Activated CD8-positive, alpha-beta memory T cell treated with anti-CD3 and anti-CD28 coated beads, Interleukin-2, amount 50 U/mL, for 24 hours (primary cell): ENCODE results near the gene RAI1.

Experiments used
- DNase-seq: peaks from one replicate; pipeline ENCODE4 v3.0.0-alpha.2; 2020; ENCODE audit errors: extremely low read depth

The RAI1 gene

DNA sequence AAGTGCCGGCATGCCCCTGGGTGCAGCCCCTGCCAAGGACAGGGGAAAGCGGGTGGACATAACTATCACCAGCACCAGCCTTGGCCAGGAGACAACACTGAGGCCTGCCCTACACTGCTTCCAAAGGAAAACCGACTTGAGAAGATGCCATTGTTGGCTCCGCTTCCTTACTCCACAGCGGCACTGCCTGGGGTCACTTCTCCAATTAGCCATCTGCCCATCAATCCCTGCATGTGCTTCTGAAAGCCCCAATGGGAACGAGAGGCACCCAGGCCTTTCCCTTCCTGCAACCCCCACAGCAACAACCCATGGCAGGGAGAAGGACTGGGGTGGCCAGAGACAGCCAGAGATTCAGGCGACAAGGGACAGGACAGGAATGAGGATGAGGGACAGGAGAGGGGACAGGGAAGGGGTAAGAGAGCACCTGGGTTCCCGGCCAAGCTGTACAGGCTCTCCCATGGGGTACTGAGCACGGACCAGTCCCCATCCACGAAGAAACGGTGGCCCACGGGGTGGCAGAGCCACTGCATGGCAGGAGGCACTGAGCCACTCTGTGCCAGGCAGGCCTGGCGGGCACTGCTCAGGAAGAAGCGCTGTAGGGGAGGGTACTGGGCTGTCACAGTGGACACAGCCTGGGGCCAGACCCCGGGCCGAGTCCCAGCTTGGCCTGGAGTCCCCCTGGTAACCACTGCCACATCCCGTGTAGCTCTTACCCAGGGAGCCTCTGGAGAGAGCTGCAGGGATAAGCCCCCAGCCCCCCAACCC, 134.4 kb downstream of the RAI1 start:
- no peak for DNase-seq

DNA sequence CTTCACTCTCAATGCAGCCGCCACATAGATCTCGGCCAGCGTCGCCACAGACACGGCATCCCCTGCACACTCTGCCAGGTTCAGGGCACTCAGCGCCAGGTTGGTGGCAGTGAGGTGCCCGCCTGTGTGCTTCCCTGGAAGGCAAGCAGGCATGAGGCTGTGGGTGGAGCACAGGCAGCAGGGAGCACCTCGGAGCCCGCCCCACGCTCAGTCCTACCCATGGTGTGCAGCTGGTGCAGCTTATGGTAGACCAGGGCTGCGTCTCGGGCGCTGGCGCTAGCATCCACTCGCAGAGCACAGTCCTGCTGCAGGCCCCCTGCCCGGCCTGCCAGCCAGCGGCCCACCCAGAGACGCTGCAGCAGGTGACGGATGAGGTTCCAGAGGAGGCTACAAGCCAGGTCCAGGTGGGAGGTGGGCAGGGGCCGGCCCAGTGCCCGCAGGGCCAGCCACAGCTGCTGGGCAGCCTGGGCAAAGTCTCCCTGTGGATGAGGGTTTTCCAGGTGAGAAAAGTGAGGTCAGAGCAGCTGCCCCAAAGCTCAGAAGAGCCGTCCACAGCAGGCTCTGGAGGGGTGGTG, 135.1 kb downstream of the RAI1 start:
- DNase-seq, result no peak

DNA sequence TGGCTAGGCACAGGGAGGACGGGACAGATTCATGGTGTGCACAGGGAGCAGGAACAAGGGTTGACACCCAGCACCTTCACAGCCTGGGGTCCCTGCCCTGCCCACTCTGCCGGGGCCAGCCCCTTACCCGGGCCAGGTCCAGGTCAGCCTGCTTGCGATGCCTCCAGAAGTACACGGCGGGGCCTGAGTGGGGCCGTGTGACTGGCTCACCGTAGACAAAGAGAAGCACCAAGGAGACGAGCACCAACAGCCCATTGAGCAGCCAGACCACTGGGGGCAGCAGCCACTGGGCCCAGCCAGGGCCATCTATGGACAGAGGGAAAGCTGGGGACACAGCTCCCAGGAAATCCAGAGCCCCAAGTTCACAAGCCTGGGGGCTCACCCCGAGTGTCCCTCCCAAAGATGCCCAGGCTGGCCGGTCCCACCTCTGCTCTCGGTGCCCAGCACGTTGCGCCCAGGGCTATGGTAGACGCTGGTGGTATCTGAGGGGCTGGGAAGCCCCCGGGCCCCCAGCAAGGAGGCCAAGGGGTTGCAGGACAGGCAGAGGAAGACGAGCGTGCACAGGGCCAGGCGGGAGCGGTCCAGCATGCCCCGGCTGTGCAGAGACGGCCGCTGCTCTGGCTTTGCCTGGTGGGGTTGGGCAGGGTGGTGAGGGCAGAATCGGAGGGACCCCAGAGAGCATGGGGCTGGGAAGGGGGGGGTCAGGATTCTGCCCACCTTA, 135.7 kb downstream of the RAI1 start:
- no peak for DNase-seq

DNA sequence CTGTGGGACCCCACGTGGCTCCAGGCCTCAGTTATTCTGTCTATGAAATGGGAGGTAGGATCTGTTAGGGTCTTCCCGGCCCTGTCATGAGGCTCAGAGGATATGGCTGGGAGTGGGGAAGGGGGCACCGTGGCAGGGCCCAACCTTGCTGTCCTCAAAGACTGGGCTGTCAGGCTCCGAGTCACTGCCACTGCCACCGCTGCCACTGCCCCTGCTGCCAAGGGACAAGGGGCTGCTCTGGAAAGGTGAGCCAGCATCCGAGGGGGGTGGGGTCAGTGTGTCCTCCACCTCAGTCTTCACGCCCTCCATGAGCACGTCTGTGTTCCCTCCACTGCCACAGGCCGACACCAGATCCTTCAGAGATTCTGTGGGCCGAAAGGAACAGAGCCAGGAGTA, 136.3 kb downstream of the RAI1 start:
- no peak for DNase-seq

DNA sequence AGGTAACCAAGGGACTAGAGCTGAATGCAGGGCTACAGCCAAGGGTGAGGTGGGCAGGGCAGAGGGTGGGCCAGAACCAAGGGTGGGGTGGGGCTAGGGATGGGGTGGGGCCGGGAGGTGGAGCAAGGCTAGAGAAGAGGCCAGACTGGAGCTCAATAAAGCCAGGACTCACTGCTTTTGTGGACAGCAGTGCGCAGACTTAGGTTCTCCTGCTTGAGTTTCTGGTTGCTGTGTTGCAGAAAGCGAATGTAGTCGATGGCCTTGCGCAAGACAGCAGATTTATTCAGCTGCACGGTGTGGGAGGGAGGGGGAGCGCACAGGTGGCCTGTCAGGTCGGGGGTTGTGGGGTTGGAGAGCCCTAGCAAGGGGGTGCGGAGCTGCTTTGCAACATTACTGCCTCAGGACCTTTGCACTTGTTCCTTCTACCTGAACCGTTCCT, 136.8 kb downstream of the RAI1 start:
- DNase-seq, result no peak

DNA sequence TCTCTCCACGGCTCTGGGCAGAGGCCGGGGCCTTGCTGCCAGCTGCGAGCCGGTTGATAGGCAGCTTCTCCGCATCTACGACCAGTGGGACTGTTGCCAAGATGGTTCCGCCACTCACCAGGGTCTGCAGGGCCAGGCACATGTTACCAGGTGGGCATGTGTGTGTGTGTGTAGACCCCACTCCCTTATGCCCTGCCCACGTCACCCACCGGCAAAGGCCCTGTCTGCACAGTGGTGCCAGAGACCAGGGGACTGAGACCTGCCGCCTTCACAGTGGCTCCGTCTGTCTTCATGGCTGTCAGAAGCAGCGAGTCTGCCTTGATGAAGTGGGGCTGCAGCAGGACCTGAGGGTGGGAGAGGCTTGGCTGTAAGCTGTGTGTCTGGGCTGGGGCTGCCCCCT, 137.9 kb downstream of the RAI1 start:
- DNase-seq, result no peak

DNA sequence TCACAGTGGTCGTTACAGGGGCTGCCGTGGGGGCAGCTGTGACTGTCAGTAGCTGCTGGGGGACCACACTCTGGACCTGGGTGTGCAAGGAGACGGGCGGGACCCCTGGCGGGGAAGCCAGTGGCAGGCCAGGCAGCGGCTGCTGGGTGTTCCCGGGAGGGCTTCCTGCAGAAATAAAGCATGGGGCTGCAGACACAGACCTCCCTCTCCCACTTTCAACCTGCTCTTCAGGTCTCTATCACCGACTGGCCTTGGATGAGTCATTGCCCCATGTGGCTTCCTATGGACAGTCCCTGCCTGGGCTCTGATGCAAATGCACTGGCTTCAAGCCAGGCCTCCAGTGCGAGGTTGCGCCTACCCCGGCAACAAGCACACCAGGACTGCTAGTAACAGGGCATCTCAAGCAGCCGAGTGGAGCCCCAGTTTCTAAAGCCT, 138.3 kb downstream of the RAI1 start:
- DNase-seq, result no peak

DNA sequence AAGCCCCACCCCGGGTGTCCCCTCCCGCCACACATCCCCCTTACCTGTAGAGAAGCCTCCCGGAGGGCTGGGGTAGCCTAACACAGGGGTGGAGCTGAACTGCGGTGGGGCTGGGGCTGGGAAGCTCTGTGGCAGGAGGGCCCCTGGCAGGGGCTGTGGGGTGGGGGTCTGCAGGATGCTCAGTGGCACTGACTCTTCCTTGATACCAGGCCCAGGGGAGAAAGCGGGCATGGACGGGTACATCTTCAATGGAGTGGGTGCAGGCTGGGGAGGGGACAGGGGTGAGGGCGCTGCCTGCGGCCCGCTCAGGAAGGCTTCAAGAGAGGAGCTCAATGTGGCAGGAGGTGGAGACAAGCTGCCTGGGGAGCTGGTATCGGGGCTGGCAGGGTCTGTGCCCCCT, 138.8 kb downstream of the RAI1 start:
- DNase-seq, result no peak

DNA sequence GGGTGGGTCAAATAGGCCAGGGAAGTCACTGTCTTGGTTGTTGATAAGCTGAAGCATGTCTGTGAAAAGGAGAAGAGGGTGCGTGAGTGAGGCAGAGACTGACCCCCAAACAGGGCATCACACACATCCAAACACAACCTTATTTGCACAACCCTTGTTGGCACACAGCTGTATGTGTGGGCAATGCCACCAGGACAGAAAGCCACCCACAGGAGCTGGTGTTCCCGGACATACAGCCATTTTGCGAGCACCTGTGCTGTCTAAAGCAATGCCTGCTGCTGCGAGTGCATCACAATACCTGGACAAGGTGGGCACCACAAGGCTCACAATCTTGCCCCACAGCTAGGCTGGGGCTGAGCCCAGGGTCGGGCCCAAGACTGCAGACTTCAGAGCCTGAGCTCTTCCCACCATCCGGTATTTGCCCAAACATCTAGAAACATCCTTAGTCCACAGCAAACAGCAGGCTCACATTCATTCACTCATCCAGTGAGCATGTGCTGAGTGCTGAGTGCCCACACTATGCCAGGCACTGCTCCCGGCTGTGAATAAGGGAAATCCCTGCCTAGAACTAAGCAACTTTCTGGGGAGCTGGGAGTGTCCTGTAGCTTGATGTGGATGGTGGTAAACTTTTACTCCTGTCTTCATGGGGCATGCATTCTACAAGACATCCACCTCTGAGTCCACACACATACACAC, 139.4 kb downstream of the RAI1 start:
- no peak for DNase-seq

DNA sequence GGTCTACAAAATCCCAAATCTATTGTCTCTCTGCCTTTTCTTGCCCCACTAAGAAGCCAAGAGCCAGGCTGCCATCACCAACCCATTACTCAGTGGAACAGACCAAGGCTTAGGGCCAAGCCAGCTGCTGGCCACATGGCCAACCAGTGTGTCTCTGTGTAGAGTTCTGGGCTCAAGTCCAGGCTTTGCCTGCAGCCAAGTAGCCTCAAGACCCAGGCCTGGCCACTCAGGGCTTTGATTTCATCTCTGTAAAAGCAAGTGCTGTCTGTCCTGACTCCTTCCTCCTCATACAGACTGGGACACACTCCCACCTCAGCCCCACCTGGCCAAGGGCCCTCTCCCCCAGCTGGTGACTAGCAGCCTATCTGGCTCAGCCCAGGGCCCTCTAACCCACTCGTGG, 140.9 kb downstream of the RAI1 start:
- DNase-seq, result no peak

DNA sequence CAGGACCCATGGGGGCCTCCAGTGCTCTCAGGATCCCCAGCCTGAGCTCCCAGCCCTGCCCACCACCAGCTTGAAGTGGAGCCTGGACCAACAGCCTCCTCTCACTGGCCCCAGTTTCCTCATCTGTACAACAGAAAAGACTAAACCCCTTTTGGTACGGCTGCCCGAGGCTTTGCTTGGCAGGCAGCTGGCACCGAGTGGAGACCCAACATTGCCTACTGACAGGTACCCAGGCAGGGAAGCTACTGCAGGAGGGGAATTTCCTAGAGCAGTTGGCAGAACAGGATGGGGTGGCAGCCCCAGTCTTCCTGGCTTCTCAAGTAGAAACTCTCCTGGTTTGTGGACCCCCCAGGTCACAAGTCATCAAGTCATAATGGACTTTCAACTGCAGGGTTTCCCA, 141.4 kb downstream of the RAI1 start:
- no peak for DNase-seq

DNA sequence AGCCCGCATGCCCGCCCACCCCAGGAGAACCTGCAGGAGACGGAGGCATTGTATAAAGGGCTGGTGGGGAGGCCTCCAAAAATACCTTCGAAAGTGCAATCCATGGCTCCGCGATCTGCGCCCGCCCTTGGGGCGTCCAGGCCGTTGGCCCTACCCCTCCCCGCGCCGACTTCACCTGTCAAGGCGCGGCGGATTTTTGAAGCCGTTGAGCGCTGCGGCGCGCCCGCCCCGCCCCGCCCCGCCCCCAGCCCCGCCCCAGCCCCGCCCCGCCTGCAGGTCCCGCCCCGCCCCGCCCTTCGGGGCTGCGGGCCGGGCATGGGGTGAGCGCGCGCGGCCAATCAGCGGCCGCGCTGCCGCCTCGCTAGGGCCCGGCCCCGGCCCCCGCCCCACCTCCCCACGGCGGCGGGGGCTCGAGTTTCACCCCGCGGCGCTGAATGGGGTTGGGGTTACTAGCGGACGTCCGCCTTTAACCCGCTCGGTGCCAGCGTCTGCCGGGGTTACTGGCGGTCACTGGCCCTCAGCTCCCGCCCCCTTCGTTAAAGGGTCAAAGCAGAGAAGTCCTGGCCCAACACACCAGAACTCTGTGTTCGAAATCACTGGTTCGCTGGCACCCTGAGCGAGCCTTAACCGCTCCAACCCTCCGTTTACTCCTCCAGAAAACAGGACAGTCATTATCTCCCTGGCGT, 142.3 kb downstream of the RAI1 start:
- no peak for DNase-seq

DNA sequence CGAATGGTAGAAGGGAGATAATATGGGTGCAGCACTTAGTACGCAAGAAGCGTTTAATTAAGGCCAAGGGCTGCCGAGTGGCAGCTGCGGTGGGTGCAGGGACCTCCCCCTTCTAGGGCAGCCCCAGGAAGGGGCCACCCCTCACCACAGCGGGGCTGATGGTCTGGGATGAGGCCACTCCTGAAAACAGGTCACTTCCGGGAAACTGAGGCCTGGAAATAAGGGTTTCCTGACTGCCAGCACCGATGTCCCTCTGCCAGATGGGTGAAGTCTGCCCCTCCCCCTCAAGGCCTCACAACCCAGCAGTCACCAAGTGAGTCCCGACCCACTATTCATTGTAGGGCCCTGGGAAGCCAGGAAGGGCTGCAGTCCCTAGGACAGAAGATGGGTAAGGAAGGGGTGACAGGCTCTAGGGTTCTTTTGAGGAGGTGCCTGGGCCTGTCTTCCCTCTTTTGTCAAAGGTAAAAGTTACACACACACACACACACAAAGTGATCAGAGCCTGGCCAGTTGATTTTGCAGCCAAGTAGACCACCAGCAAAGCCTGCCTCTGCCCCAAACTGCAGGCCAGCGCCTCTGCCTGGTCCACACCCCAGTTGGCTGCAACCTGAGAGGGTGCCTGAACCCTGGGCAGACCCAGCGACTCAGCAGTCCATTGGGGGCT, 143.0 kb downstream of the RAI1 start:
- DNase-seq, result no peak

DNA sequence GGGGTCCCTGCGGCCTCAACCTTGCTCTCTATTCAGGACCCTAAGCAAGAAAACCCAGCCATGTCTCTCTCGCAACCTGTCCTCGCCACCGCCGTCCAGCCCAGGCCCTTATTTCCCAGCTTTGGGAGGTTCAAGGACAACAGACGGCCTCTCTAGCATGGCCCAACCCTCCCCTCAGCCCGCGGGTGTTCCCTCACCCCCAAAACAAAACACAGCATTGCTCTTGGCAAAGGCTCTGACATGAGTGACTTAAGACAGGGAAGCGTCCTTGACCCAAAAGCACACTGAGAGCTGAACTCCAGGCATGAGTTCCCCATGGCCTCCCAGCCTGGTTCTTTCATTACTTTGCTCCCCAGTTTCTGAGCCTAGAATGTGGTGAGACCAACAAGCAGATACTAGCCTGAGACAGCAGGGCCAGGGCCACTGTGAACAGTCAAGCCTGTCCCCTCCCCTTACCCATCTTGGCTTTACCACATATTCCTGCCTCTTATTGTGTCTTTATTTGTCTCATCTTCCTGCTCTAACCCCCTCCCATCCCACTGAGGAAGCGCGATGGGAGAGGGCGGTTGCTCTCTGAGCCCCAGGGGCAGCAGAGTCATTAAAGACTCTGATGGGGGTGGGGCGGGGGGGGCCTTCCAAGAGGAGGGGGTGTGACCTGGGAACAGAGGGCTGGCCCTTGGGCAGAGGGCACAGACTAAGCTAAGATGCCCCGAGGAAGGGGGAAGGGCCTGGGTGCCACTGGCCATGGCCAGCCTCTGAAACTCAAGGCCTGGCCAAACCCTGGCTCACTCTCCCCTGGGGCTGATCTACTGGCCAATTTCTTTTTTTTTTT, 143.7 kb downstream of the RAI1 start:
- DNase-seq, result no peak

DNA sequence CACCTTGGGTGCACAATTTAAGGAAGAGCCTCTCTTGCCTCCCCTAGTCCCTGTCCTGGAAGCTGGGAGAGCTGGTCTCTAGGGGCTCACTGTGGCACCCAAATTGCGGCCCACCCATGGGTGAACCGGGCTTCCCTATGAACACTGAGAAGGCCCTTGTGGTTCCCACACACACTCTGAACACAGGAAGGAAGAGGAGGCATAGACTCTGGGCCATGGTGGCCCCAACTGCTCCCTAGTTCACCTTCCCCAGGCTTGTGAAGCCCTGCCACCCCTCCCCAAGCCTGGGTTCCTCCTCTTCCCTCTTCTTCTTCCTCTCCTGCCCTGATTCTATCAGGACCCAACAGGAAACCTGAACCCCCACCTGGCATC, 145.1 kb downstream of the RAI1 start:
- no peak for DNase-seq

DNA sequence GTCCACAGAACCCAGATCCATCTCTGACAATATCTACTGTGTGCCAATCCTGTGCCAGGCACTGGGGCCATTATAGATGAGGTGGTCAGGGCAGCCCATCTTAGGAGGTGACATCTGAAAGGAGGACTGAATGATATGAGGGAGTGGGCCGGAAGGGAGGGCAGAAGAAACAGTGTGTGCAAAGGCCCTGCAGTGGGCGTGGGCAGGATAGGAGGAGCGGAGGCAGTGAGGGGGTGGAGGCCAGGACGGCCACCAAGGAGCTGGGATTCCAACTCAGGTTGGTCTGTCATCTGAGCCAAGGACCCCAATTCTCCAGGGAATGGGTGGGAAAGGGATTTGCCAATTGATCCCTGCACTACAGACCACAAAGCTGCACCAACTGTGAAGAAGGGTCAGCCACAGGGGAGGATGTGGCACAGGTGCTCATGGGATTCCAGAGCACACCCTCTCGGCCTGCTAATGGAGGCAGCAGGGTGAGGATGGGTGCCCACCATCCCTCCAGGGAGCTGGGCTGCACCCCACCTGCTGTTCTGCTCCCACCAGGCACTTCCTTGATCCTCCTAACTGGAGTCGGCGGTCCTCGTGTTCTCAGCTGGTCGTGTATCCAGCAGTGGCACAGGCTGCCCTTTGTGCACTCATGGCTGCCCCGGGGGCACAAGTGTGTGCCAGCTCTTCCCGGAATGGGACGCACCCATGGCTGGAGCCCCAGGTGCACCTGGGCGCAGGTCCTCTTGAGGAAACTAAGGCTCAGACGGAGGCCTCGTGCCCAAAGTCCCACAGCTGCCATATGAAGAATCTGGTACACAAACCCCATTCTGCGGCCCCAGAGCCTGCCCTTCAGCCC, 145.9 kb downstream of the RAI1 start:
- no peak for DNase-seq

DNA sequence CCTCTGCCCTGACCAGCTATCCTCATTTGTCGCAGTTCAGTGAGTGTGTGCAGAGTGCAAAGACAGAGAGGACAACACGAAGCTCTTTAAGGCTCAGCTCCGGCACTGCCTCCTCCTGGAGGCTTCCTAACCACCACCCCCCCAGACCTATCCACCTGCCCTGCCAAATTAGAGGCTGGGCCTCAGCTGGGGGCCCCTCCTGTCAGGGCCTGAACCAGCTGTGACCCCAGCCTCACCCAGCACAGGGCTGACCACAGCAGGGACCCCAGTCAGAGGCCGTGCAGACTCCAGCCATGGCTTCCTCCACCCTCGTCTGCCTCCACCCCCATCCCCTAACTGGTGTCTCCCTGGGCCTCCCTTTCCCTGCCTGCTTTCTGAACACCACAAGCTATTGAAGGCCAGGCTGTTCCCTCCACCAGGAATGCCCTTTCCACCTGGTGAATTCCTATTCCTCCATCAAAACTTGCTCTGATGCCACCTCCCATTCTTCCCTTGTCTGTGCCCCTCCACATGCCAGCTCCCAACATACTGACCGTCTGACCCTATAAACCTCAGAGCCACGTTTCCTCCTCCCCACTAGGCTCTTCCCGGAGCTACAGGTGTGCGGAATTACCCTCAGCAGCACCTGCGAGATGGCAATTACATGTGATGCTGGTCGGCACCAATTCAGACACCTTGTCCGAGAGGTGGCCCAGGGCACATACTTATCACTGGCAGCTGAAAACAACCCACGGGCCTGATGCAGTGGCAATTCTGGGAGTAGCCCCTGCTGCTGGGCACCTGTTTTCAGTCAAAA, 146.8 kb downstream of the RAI1 start:
- no peak for DNase-seq

DNA sequence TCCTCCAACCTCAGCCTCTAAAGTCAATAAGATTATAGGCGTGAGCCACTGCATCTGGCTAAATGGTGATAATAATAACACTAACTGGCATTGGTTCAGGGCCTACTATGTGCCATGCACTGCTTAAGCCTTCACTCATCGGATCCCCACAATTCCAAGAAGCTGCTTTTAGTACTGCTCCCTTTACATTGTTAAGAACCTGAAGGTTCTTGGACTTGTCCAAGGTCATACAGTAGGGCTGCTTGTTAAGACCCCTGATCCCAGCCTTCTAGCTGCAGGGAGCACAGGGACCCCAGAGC, 149.0 kb downstream of the RAI1 start:
- no peak for DNase-seq

DNA sequence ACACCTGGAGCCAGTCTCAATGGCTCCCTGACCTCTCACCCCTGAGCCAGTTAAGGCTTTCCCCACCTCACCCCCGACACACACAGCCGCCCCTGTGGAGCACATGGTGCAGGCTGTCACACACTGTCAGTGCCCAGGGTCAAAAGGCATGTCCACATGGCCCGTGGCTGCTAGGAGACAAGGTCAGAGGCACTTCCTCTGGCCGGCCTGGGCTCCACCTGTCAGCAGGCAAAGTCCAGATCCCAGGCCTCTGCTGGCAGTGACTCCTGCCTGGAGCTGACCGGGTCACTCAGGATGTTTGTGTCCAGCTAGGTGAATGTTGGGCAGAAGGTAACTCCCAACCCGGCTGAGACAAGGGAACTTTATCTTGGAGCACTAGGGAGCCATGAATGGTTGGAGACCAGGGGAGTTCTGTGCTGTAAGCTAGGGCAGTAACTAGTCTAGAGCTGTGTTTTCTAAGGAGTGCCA, 149.5 kb downstream of the RAI1 start:
- no peak for DNase-seq
